ENCODE data around the gene CR1. TPM values are rescaled to one million over a fixed set of nuclear protein-coding genes. Genes with fewer than 3 reads are reported as not detected.

CR1 gene
- total RNA-seq, 1 experiment from 2014 or later: 0.07 TPM

DNA sequence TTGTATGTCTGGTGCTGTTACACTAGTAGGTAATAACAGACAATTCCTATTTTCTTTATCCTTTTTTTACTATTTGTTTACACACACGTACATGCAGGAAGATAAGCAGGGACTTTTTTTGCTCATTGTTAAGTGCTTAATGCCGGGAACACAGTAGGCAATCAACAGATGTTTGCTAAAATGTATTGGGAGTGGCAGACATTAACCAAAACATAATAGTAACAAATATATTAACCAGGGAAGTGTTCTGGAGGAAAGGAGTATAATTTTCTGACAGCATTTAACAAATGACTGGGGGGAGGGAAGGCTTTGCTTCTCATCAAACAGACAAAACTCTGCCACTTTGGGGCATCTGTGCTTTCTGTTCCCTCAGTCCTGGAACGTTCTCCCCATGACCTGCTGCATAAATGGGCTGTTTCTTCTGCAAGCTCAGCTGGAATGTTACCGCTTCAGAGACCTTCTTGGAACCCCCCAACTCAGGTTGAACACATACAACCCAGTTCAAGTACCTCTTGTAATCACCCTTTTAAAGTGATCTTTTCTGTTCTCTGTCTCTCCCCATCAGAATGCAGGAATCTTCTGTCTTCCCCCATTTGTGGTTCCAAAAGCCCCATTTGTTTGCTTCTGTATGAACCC, 151.1 kb downstream of the CR1 start:
- Histone ChIP-seq H3K36me3 (ENCODE audit: control insufficient read depth in 1 of 2, insufficient read depth in 2 of 2, low read length in 2 of 2) (no peaks in the 10 kb centered on the region), H3K9me3 (ENCODE audit: control insufficient read depth in 1 of 2, insufficient read depth in 1 of 2, low read depth in 1 of 2, low read length in 2 of 2) (no peaks in the 10 kb centered on the region), H4K20me1 (ENCODE audit: insufficient read depth) (no peaks in the 10 kb centered on the region), H3K4me2 (ENCODE audit: low read length) (no peak overlapping the region), H3K4me3 (replicated peaks in 1 of 2; ENCODE audit: low read depth in 1 of 2, low read length in 2 of 2) (no peak overlapping the region), H3K4me1 (ENCODE audit: control insufficient read depth in 1 of 2, insufficient read depth in 2 of 2, low read length in 2 of 2) (no peaks in the 10 kb centered on the region), H3K27ac (ENCODE audit: low read depth, low read length) (no peak overlapping the region), H3K9me2 (ENCODE audit: insufficient read depth) (no peaks in the 10 kb centered on the region), H3K79me2 (ENCODE audit: insufficient read depth, low read length) (no peaks in the 10 kb centered on the region), H2AFZ (ENCODE audit: low read depth, low read length, poor library complexity, severe bottlenecking) (no peak overlapping the region), H3K27me3 (ENCODE audit: insufficient read depth, low read length) (no peaks in the 10 kb centered on the region), H3K9ac (ENCODE audit: low read length) (no peak overlapping the region)
- intact Hi-C loops (cut with micrococcal nuclease): no loop called here
- DNase-seq (ENCODE audit: low read depth, low spot score) (no peak), ATAC-seq (no peak)
- ChIA-PET CTCF (no interaction called here), RAD21 (ENCODE audit: low non-redundant PET in 1 of 2, low total read pairs in 2 of 2, uncharacterized antibody in 2 of 2, unreplicated experiment in 2 of 2) (no interaction called here), POLR2A (no interaction called here)
- TF ChIP-seq JUND (IDR thresholded peaks at IDR 0.05): no peak
- no peak for TF ChIP-seq EZH2 (IDR thresholded peaks at IDR 0.05)
- TF ChIP-seq POLR2AphosphoS5 (IDR thresholded peaks at IDR 0.05; ENCODE audit: low read depth, low read length): no peak
- TF ChIP-seq YY1 (IDR thresholded peaks at IDR 0.05; ENCODE audit: extremely low read depth, insufficient replicate concordance, low read depth, low read length): no peak
- TF ChIP-seq FOSL1 (IDR thresholded peaks at IDR 0.05; ENCODE audit: low read depth): no peak
- no peak for TF ChIP-seq TCF7L2 (IDR thresholded peaks at IDR 0.05; ENCODE audit: borderline replicate concordance, extremely low read depth, insufficient read depth, insufficient read length)
- TF ChIP-seq, protein P1, sequence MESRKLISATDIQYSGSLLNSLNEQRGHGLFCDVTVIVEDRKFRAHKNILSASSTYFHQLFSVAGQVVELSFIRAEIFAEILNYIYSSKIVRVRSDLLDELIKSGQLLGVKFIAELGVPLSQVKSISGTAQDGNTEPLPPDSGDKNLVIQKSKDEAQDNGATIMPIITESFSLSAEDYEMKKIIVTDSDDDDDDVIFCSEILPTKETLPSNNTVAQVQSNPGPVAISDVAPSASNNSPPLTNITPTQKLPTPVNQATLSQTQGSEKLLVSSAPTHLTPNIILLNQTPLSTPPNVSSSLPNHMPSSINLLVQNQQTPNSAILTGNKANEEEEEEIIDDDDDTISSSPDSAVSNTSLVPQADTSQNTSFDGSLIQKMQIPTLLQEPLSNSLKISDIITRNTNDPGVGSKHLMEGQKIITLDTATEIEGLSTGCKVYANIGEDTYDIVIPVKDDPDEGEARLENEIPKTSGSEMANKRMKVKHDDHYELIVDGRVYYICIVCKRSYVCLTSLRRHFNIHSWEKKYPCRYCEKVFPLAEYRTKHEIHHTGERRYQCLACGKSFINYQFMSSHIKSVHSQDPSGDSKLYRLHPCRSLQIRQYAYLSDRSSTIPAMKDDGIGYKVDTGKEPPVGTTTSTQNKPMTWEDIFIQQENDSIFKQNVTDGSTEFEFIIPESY (IDR thresholded peaks at IDR 0.05; ENCODE audit: extremely low read depth, insufficient replicate concordance, low read length): no peak
- no peak for TF ChIP-seq SP1 (IDR thresholded peaks at IDR 0.05; ENCODE audit: low read depth)
- no peak for TF ChIP-seq ELF1 (IDR thresholded peaks at IDR 0.05; ENCODE audit: borderline replicate concordance, low read depth)
- no peak for TF ChIP-seq ZNF274 (IDR thresholded peaks at IDR 0.05; ENCODE audit: low read depth, low read length)
- no TSS peak for BruUV-seq (replicated peaks)

Data from HCT116 (cell line).